HEK293T (cell line): ENCODE data around the gene FGFRL1.
"Not testable (repeated sequence)": the region's sequence is repeated elsewhere in the genome, so short reads cannot be mapped to it uniquely, and the experiment has no call there.

Source experiments
- CTCF ChIA-PET: fragments of 350-600 bp; formaldehyde crosslinking; extraction: SDS; loops from one replicate; lab custom pipeline; 2021; ENCODE audit warnings: antibody characterized with exemption, inconsistent platforms; lab: Yijun Ruan, JAX
- POLR2A ChIA-PET: fragments of 350-600 bp; formaldehyde crosslinking; extraction: SDS; loops from one replicate; lab custom pipeline; 2020; ENCODE audit warnings: antibody characterized with exemption, inconsistent platforms; lab: Yijun Ruan, JAX
- DNase-seq: peaks from one replicate; pipeline ENCODE4 v3.0.0; 2012; ENCODE audit warnings: mixed read lengths; ENCODE audit errors: extremely low spot score
- ARNT ChIP-seq: fragments of 450-650 bp; IDR thresholded peaks from 2 replicates; pipeline ENCODE4 v1.6.1; 2017; ENCODE audit warnings: mild to moderate bottlenecking
- BHLHE40 ChIP-seq: fragments of 450-650 bp; IDR thresholded peaks from 2 replicates; pipeline ENCODE4 v1.6.1; 2016; ENCODE audit warnings: mild to moderate bottlenecking, moderate library complexity, borderline replicate concordance
- CTBP1 ChIP-seq: fragments of 450-650 bp; IDR thresholded peaks from 2 replicates; pipeline ENCODE4 v1.6.1; 2016; ENCODE audit warnings: borderline replicate concordance
- ELF4 ChIP-seq: fragments of 450-650 bp; IDR thresholded peaks from 2 replicates; pipeline ENCODE4 v1.6.1; 2017; ENCODE audit warnings: antibody characterized with exemption
- FOXA1 ChIP-seq: fragments of 450-650 bp; IDR thresholded peaks from 2 replicates; pipeline ENCODE4 v1.6.1; 2016; ENCODE audit warnings: mild to moderate bottlenecking
- FOXK2 ChIP-seq: fragments of 450-650 bp; IDR thresholded peaks from 2 replicates; pipeline ENCODE4 v1.6.1; 2016; ENCODE audit warnings: mild to moderate bottlenecking
- FOXM1 ChIP-seq: fragments of 450-650 bp; IDR thresholded peaks from 2 replicates; pipeline ENCODE4 v1.6.1; 2017; ENCODE audit warnings: mild to moderate bottlenecking, borderline replicate concordance
- HDGF ChIP-seq: fragments of 450-650 bp; IDR thresholded peaks from 2 replicates; pipeline ENCODE4 v1.6.1; 2017; ENCODE audit warnings: antibody characterized with exemption, borderline replicate concordance
- L3MBTL2 ChIP-seq: fragments of 450-650 bp; conservative IDR thresholded peaks from 2 replicates; pipeline ENCODE4 v1.6.1; 2016; ENCODE audit warnings: mild to moderate bottlenecking
- LEF1 ChIP-seq: fragments of 450-650 bp; IDR thresholded peaks from 2 replicates; pipeline ENCODE4 v1.6.1; 2017; ENCODE audit warnings: mild to moderate bottlenecking, borderline replicate concordance
- NFRKB ChIP-seq: fragments of 450-650 bp; IDR thresholded peaks from 2 replicates; pipeline ENCODE4 v1.6.1; 2016; ENCODE audit warnings: mild to moderate bottlenecking, moderate library complexity
- PKNOX1 ChIP-seq: fragments of 450-650 bp; IDR thresholded peaks from 2 replicates; pipeline ENCODE4 v1.6.1; 2016
- SP1 ChIP-seq: fragments of 450-650 bp; IDR thresholded peaks from 2 replicates; pipeline ENCODE4 v1.6.1; 2017
- SUZ12 ChIP-seq: fragments of 450-650 bp; IDR thresholded peaks from 2 replicates; pipeline ENCODE4 v1.6.1; 2016; ENCODE audit warnings: mild to moderate bottlenecking
- TARDBP ChIP-seq: fragments of 450-650 bp; IDR thresholded peaks from 2 replicates; pipeline ENCODE4 v1.6.1; 2016
- ZNF384 ChIP-seq: fragments of 450-650 bp; IDR thresholded peaks from 2 replicates; pipeline ENCODE4 v1.6.1; 2016

The FGFRL1 gene

DNA sequence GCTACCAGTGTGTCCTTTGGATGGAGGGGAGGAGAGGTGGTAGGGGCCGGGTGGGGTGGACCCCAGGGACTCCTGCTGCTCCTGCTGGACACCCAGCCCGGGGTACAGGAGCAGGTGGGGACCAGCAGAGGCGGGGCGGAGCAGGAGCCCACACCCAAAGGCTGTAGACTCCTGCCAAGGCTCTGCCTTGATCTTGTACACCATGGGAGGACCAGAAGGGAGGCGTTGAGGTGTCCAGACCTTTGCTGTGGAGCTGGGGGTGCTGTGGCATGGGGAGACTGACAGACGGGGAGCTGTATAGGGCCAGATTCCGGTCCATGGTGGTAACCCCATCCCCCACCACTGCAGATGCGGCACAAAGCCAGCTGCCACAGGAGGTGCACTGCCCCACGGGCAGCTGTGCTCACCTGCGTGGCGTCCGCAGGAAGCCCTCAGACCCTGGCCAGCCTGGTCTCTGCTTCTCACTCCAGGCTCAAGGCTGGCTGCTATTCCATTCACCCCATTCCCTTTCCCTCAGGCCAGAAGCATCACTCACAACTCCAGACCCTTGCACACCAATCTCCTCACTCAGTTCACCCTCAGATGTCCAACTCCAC lies 13.2 kb upstream of the FGFRL1 start:
- DNase-seq, result no peak
- TF ChIP-seq L3MBTL2 (no peak), CTBP1 (no peak), ZNF384 (no peak), NFRKB (no peak), PKNOX1 (no peak), SP1 (no peak), FOXK2 (no peak), FOXM1 (no peak), LEF1 (no peak)
- POLR2A ChIA-PET, result interaction anchor here (1.0 kb wide), 1 partner anchor 11 kb away, joined by 4 read pairs; no protein-coding TSS in a partner anchor
- CTCF ChIA-PET, result no interaction called here

GRCh38 chr4:999240-999863 lies 12.1 kb upstream of the FGFRL1 start:
- DNase-seq, CTCF ChIA-PET: not testable (repeated sequence)
- POLR2A ChIA-PET, result interaction anchor here (1.0 kb wide), 1 partner anchor 12 kb away, joined by 4 read pairs; no protein-coding TSS in a partner anchor

DNA sequence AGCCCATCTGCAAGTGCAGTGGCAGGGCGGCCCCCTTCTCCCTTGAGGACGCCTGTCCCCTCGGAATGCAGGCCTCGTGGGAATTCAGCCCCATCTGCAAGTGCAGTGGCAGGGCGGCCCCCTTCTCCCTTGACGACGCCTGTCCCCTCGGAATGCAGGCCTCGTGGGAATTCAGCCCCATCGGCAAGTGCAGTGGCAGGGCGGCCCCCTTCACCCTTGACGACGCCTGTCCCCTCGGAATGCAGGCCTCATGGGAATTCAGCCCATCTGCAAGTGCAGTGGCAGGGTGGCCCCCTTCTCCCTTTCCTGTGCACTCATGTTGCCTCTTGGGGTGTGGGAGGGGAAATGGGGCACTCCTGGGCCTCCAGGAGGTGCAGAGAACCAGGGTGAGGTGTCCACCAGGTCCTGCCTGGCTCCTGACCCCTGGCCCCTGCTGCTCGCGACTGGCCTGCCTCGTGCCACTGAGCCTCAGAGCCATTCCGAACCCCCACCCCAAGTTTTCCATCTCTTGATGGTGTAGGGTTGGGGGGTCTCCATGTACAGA lies 11.5 kb upstream of the FGFRL1 start:
- CTCF ChIA-PET, result no interaction called here
- DNase-seq, result no peak
- TF ChIP-seq CTBP1 (no peak), L3MBTL2 (no peak), SP1 (no peak), TARDBP (no peak), FOXA1 (no peak), BHLHE40 (no peak), ELF4 (no peak), ZNF384 (no peak), LEF1 (no peak), HDGF (no peak)
- POLR2A ChIA-PET, result no interaction called here

GRCh38 chr4:1000686-1001260 lies 10.7 kb upstream of the FGFRL1 start:
- ChIA-PET CTCF (no interaction called here), POLR2A (no interaction called here)
- DNase-seq, result no peak
- TF ChIP-seq ZNF384, result no peak

DNA sequence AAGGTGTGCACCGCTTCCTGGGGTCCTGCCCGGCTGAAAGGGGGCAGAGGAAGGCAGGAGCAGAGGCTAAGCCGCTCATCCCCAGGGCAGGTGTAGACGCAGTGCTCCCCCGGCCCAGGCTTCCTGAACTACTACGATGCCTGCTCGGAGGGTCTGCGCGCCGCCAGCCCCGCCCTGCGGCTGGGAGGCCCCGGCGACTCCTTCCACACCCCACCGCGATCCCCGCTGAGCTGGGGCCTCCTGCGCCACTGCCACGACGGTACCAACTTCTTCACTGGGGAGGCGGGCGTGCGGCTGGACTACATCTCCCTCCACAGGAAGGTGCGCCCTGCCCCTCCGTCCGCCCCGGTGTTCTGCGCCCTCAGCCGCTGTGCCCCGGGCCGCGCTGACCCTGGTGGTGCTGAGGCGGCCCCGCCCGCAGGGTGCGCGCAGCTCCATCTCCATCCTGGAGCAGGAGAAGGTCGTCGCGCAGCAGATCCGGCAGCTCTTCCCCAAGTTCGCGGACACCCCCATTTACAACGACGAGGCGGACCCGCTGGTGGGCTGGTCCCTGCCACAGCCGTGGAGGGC lies 9.8 kb upstream of the FGFRL1 start:
- TF ChIP-seq CTBP1 (no peak), ELF4 (no peak), LEF1 (no peak), NFRKB (no peak), BHLHE40 (no peak), FOXM1 (no peak), TARDBP (no peak)
- CTCF ChIA-PET, result no interaction called here
- POLR2A ChIA-PET, result no interaction called here
- no peak for DNase-seq

DNA sequence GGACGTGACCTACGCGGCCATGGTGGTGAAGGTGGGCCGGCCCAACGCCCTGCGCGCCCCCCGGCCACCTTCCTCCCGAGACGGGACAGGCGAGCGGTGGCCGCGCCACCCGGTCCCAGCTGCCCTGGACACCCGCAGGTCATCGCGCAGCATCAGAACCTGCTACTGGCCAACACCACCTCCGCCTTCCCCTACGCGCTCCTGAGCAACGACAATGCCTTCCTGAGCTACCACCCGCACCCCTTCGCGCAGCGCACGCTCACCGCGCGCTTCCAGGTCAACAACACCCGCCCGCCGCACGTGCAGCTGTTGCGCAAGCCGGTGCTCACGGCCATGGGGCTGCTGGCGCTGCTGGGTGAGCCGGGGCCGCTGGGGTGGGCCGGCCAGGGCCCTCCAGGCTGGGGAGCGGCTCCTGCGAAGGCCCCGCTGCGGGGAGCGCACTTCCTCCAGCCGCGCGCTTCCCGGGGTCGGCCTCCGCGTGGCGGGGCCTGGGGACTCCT lies 9.2 kb upstream of the FGFRL1 start:
- ChIA-PET CTCF (no interaction called here), POLR2A (no interaction called here)
- TF ChIP-seq CTBP1 (no peak), BHLHE40 (no peak), NFRKB (no peak), ARNT (no peak), ELF4 (no peak), FOXM1 (no peak), ZNF384 (no peak), FOXA1 (no peak), SP1 (no peak), FOXK2 (no peak), SUZ12 (no peak), TARDBP (no peak), L3MBTL2 (no peak), HDGF (no peak), LEF1 (no peak), PKNOX1 (no peak)
- no peak for DNase-seq

- TF ChIP-seq ELF4, result no peak
- TF ChIP-seq FOXM1, result no peak
- no peak for TF ChIP-seq BHLHE40
- no peak for TF ChIP-seq FOXK2
- TF ChIP-seq HDGF, result no peak
- no peak for TF ChIP-seq SP1
- ChIA-PET CTCF (no interaction called here), POLR2A (no interaction called here)
- no peak for DNase-seq
Measured at GRCh38 chr4:1002631-1003251, 8.7 kb upstream of the FGFRL1 start.
